Endometrial microvascular endothelial cells (primary cell): Measurements from ENCODE around the gene DAZAP2. TPM values are rescaled to one million over a fixed set of nuclear protein-coding genes. Genes with fewer than 3 reads are reported as not detected.

Experiments
- in situ Hi-C: cut with HindIII; loops from 2 replicates; pipeline ENCODE4 v1.10.0; 2017; ENCODE audit warnings: low sequenced_read_pairs, low pct_unique_long_range_greater_than_20kb; ENCODE audit errors: inconsistent ontology term
- total RNA-seq: library from RNA; depleted of rRNA; stranded (reverse); fragments of >200 nt; gene quantifications from one replicate; pipeline ENCODE4 v1.2.3, GENCODE V29; 2015; ENCODE audit errors: inconsistent ontology term

DAZAP2 gene
- 252 TPM for total RNA-seq

DNA sequence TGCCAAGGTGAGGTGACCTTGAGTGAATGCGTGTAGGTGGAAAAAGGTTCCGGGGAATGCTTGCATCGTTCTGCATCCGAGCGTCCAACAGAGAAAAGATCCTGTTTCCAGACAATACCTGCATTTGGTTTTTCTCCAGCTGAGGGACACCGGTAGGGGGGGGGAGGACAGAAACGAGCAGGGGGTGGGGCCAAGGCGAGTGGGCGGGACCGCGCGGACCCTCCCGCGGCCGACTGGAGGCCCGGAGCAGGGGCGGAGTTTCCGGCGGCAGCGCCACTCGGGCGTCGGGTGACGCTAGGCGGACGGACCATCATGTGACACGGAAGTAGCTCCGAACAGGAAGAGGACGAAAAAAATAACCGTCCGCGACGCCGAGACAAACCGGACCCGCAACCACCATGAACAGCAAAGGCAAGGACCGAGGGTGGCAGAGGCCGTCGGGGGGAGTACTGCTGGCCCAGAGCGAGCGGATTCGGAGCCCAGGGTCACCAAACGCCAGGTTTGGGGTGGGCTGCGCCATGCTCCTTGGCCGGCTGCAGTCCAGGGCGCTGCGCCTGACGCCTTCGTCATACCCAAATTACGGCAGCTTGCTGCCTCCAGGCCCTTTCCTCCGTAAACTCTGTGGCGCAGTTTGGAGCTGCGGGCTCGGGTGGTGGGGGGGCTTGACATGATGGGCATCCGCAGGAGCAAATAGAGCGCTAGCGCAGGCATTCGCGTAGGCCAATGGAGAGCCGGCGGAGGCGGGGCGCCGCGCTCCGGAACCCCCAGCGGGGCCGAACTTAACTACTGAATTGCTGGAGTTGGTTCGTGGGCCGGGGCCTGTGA, at the start of gene DAZAP2:
Gene DAZAP2 (plus strand): TSS at position 317 of the 825 bp plus-strand sequence. CDS start 82 bp downstream, at position 399.
- in situ Hi-C loops: no loop called here

- in situ Hi-C loops: no loop called here
Observed at GRCh38 chr12:51189790-51190355, 48.8 kb upstream of the DAZAP2 start.

GRCh38 chr12:51190820-51191219, 47.8 kb upstream of the DAZAP2 start:
- in situ Hi-C loops: no loop called here

DNA sequence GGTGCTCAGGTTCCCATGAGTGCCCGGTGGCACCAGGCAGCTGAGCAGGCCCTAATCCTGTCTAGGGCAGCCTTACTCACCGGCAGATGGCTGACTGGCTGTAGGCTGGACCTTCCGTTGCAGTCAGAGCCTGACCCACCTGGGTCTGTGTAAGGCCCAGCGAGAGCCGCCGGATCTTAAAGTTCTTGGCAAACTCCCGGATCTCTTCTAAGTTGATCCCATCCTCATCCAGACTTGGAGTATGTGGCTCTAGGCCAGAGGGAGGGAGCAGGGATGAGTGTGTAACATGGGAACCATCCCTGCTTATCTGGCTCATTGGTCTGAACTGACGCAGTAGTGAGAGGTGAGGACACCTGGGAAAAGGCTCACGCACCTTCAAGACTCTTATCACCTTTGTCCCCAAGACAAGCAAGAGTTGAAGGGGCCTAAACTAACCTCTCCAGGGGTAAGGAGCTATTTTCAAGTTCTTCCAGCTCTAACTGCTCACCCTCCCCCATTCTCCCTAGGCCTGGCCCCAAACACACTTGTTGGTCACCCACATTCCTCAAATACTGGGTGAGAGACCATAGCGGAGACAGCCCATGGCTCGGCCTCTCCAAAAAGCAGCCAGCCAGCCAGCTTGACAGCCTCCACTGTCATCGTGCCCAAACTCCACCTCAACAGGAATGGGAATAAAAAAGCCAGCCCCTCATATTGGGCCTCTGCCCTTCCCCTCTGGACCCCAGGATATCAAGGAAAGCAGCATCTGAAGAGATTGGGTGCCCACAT, 46.9 kb upstream of the DAZAP2 start:
- in situ Hi-C loops: no loop called here

- in situ Hi-C loops: no loop called here
Observed at GRCh38 chr12:51192284-51192671, 46.3 kb upstream of the DAZAP2 start.

DNA sequence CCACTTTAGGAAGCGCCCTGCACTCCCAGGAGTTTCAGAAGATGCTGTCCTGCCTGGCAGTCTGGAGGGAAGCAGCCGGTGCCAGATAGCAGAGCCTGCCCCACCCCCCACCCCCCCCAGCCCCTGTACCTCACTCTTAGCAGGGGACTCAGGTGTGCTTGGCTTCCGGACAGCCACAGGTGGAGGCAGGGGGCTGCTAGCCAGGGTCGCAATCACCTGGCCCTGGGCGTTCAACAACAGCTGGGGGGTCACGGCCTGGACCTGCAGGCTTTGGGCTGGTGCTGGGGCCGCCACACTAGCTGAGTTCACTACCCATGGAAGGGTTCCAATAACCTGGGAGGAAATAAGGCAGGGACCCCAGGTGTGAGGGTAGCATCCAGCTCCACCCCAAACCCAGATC, 42.8 kb upstream of the DAZAP2 start:
- in situ Hi-C loops: no loop called here

DNA sequence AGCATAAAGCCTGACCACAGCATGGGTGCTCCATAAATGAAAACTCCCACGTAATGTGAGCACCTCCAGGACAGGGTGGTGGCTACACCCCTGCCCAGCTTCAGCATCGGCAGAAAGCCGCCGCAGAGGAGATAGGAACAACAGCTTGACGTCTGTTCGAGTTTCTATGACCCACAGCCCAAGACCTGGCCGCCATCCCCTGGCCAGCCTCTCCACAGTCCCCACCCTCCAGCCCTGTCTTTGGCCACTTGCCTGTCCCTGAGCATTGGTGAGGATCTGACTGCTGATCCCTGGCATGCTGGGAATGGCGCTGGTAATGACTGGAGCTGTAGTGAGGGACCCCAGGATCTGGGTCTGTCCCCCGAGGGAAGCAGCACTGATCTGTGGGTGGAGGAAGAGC, 42.1 kb upstream of the DAZAP2 start:
- in situ Hi-C loops: no loop called here

DNA sequence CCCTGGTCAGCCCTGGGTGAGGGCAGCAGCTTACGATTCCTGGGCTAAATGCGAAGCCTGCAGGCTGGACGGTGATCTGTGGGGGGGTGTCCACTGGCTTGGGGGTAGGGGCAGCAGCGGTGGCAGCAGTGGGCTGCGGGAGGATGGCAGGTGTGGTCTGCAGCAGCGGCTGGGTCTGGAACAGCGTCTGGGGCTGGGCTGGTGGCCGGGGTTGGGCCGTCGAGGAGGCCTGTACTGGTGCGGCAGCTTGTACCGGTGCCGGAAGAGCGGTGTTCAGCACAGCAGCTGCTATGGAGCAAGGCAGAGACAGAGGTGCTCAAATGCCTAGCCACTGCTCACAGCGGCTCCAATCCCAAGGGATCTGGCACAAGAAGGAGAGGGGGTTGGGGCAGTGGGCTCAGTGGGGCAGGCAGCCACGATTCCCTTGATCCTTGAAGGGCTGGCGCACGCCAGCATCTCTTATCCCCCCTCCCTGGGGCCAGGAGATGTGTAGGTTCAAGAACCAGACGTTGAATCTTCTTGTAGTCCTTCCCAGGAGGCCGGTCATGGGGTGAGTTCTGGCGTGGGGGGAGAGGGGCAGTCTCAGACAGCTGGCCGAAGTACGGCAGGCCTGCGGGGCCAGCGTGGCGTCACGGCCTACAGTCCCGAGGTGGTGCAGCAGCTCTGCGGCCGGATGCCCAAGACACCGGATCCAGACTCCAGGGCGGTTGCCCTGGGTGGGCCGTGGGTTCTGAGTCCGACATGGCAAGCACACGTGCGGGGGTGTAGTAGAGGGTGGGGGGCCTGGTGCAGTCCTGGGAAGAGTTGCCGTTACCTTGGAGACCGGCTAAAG, 40.7 kb upstream of the DAZAP2 start:
- in situ Hi-C loops: no loop called here

- in situ Hi-C loops: no loop called here
Observed at GRCh38 chr12:51198568-51199365, 39.9 kb upstream of the DAZAP2 start.

GRCh38 chr12:51199366-51199945, 39.2 kb upstream of the DAZAP2 start:
- in situ Hi-C loops: no loop called here

- in situ Hi-C loops: no loop called here
Observed at GRCh38 chr12:51200156-51200555, 38.5 kb upstream of the DAZAP2 start.

- in situ Hi-C loops: no loop called here
Observed at GRCh38 chr12:51200806-51201205, 37.8 kb upstream of the DAZAP2 start.

DNA sequence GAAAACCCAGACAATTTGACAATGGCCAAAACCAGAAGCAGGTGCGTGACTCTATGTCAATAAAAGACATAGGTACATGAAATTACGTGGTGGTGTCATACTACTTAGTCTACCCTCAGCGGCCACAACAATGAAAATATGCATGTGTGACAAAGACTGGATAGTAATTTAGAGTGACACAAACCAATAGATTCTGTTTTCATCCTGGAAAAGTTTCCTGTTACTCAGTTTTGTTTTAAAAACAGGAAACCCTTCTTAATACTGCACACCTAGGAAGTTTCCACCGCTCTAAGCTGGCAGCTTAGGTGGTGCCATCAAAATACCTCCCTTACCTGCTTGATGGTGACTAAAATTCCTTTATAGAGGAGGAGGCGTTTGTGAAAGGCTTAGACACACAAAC, 35.9 kb upstream of the DAZAP2 start:
- in situ Hi-C loops: no loop called here

DNA sequence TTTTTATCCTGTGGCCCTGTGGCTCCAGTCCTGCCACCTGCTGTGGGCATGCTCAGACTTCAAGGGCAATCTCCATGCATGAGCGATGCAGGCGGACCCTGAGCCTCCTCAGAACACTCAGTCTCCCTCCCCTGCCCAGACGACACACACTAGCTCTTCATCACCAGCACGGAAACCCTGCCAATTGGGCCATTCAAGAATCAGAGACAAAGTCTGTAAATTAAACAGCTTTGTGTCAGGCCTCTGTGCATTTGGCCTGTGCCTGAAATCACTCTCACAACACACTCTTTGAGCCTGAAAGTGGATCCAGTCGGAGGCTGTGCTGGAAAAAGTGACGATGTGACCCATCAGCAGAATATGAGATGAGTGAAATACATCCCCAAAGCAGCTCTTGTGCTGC, 33.3 kb upstream of the DAZAP2 start:
- in situ Hi-C loops: no loop called here

DNA sequence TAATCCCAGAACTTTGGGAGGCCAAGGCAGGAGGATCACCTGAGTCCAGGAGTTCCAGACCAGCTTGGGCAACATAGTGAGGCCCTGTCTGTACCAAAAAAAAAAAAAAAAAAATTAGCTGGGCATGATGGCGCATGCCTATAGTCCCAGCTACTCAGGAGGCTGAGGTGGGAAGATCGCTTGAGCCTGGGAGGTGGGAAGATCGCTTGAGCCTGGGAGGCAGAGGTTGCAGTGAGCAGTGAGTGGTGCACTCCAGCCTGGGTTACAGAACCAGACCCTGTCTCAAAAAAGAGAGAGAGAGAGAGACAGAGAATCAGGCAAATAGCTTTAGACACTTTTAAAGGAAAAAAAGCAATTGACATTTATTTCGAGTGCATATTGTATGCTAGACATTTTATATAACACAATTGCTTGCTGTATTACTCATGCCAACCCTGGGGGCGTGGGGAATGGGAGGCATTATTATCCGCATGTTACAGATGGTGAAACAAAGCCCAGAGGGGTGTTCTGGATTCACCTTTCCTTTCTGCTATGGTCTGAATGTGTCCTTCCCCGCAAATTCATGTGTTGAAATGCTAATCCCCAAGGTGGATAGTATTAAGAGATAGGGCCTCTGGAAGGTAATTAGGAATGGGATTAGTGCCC, 30.5 kb upstream of the DAZAP2 start:
- in situ Hi-C loops: no loop called here

- in situ Hi-C loops: no loop called here
Observed at GRCh38 chr12:51209259-51209658, 29.4 kb upstream of the DAZAP2 start.

DNA sequence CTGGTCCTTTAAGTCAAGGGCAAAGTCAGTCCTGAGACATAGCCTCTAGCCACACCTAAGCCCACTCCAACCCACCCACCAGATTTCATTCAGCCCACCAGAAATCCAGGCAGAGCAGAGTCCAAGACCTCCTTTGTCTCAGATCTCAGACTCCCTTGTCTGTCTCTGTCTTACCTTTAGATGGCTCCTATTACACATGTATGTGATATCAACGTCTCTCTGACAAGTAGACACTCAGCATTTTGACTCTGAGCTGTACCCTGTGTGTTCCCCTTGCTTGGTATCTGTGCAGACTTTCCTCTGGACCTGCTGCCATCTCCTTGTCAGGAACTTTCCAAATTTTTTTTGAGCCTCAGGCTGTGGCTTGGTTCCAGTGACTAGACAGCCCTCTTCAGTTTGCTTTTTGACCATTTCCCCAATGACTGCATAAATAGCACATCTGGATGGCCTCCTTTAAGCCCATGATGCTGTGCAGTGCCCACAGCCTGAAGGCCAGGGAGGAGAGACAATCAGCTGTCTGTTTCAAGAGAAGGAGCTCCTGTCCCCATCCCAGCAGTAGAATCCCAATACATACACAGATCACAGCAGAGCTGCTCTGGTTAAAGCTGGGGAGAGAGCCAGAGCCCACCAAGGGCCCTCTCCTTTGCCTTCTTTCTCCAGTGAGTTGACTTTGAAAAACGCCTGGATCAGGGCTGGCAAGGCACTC, 27.8 kb upstream of the DAZAP2 start:
- in situ Hi-C loops: no loop called here
